ENCODE results near the gene MYO5B.

The MYO5B gene

DNA sequence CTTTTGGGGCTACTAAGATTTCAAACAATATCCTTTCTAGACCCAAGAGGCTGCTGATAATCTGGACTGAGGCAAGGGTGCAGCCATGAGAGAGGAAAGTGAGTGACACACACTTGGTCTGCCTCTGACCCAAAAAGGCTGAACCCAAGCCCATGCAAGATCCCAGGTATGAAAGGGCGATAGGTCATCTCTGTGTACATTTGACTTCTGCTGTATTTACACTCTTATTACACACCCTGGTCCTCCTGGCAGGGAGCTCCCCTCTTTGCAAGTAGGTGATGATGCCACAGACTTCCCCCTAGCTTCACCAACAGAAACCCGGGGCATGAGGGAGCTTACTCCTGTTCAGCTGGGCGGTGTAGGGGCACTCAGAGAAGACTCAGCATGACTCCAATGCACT, 319.8 kb downstream of the MYO5B start:
- DNase-seq, result no peak

DNA sequence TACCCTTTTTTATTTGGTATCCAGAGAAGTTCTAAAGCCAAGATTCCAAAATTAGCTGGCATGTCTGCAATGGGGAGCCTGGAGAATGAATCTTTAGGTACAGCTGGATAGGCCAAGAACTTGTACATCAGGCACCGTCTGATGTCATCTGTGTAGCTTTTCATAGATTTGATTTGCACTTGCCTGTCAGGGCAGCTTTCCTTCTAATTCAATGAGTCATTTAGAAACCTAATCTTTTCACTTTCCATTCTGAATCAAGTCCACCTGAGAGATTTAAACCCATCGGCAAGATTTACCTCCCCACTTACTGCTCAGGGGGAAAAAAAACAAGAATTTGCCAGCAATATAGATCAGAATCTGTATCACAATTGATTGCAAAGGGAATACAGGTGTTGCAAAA, 320.7 kb downstream of the MYO5B start:
- DNase-seq, result no peak

DNA sequence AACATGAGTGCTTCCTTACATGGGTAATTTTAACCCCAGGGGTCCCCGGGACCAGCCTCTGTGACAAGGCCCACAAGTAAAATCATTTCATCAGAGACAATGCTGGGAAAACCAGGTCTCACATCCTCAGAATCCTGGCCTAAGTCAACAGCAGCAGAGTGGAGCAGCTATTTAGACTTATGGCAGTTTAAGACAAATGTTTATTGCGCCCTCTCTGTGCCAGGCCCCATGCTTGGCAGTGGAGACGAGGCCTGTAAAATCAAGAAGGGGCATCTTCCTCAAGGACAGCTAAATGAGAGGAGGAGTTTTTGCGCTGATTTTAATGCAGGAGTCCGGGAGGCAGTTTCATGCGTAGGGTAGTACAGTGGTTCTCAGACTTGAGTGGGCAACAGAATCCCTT, 325.6 kb downstream of the MYO5B start:
- DNase-seq, result no peak

- no peak for DNase-seq
Observed at GRCh38 chr18:49866680-49867079, 328.3 kb downstream of the MYO5B start.

DNA sequence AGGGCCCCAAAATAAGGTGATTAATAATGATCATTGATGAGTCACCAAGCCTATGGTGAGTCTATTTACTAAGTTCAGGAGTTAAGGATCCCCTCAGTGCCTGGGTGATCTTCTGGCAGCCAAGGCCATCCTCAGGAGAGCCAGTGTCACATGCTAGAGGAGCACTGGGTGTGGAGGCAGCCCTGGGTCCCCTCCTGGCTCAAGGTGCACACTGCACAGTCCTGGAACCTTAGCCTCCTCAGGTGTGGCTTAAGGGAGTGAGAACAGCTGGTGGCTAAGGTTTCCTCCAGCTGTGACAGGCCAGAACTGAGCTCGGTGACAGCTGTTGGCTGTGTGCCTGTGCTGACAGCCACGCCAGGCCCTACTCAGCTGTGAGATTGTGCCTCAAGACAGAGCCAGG, 329.5 kb downstream of the MYO5B start:
- DNase-seq, result no peak

DNA sequence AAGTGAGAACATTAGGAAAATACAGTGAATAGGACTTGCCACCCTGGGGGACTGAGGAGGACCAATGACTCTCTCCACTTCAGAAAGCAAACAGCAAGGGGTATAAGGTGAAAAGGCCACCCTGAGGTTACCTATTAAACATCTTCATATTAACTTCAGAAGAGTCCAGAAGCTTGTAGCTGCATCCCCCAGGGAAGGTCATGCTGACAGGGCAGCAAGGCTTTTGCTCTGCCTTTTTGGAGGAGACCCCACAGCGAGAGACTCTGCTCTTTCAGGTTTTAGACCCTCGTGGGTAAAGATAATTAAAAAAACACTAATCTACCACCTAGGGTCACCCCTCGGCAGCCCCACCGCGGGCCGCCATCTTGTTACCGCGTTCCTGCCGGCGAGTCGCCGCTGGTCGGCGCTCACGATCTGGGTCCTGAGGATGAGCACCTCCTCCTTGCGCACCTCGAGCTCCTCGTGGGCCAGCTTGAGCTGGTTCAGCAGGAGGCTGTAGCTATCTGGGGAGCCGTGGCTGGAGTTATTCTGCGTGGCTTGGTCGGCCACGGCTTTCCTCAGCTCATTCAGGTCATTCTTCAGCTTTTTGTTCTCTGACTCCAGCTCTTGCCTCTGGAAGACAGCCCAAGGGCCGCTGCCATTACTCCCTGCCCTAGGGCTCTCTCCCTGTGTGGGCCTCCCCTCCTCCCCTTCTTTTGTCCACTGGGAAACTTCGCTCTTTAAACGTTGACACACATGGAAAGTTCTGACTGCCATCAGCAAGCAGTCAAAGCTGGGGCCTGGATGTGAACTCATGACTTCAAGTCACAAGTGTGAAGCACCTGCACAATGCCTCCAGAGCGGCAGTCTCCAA, 331.0 kb downstream of the MYO5B start:
- DNase-seq, result no peak

- no peak for DNase-seq
Observed at GRCh38 chr18:49862656-49863385, 332.1 kb downstream of the MYO5B start.

DNA sequence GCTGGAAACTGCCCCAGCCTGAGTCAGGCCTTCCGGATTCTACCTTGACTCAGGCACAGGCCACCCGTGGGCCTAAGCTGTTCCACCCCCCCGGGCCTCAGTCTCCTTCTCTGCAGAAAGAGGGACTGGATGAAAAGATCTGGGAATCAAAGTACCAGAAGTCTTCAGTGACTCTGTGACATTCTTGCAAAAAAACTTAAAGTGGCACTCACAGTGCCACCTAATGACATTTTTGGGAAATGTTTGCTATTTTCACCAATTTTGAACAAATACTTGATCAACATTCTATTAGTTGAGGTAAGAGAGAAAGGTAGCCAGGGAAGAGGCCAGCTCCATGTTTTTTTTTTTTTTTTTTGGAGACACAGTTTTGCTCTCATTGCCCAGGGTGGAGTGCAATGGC, 333.3 kb downstream of the MYO5B start:
- peak; percentile 24 to 34 for DNase-seq

DNA sequence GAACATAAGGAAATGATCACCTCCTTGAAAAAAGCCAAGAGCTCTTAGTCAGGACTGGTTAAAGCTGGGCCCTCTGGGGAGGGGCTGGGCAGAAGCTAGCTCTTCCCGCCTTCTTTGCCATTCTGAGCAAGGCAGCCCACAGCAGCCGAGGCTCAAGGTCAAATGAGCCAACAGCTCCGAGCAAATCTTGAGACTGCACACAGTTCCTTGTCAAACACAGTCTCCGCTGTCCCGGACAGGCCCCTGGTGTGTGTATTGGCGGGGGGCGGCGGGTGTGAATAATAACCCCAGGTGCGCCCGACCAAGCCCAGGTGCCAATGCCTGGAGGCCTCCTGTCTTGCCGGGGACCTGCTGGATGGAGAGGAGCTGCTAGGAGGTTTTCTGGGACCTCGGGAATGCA, 335.2 kb downstream of the MYO5B start:
- DNase-seq, result no peak

DNA sequence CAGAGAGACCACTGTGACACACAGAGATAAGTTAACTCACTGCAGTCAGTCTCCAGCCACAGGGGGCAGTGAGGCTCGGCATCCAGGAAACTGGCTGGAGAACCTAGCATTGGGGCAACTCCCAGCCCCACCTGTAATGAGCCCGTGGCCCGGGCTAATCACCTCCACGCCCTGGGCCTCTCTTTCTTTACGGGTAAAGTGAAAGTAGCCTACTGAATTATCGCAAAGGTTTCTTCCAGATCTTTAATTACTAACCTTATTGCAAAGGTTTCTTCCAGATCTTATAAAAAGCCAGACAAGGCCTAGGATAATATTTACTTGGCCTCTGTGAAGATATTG, 336.0 kb downstream of the MYO5B start:
- no peak for DNase-seq

DNA sequence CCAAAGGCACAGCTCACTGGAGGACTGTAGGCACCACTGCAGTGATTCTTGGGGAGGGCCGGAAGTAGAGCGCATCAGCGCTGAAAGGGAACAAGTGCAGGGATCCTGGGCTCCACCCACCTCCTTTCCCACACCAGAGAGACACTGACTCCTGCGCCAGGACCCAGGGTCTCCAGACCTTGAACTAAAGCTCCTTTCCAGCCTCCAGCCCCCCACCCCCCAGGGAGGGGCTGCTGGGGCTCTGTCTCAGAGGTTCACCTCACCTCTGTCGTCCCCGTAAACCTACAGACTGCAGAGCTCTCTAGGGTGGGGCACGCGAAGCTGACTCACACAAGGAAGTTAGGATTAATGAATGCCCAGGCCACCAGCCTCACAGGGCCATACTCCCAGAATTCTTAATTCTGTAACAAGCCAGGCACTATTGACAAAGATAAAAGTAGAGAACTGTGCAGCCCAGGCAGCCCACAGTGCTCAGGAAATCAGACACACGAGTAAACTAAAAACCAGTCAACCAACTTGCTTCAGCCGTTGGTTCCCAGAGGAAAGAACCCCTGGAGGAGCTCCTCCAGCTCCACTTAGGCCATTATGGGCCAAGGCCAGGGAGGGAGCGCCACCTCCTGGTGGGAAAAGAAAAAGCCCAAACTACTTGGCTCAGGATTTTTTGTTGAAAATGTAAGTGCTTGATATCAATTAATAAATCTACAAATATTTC, 336.5 kb downstream of the MYO5B start:
- peak; percentile 51 to 60 for DNase-seq

DNA sequence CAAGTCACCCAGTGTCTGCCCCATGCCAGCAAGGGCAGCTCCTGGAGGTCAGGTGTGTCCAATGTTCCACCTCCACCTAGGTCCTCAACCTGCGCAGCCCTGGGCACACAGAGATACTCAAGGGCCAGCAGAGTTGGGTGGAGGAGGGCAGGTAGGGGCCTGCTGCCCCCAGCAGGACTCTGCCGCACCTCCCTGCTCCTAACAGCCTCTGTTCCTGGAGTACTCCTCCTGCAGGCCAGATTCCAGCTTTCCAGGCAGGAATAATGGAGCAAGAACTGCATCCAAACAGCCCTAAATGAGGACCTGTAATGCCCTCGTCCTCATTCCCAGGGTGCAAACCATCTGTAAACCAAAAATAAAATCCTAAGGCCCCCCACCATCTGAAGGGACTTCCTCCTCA, 337.2 kb downstream of the MYO5B start:
- no peak for DNase-seq

- no peak for DNase-seq
Observed at GRCh38 chr18:49856496-49856895, 338.5 kb downstream of the MYO5B start.

DNA sequence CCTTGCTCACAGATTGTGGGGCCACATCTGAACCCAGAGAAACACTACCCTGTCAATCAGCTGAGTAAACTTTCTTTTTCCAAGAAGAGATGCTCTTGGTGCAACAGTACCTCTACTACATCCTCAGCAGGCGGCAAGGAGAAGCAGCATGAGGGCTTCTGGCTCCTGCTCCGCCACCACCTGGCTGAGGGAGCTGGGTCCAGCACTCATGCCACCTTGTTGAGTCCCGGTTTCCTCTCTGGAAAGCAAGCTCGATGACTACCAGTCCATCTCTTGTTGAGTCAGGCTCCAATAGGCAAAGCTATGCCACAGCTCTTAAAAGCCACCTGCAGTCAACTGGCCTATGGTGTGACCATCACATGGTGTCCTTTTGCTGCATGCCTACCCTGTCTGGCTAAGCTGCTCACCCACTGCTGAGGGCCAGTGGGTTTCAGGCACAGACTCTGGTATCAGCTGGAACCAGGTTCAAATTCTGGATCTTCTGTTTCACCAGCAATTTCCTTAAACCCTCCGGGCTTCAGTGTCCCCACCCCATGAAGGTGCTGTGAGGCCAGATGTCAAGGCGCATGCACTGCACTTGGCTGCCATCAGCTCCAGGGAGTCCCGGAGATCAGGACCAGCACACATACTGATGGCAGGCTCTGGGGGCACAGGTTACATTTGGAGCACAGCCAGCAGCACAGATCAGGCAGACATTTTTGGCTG, 339.1 kb downstream of the MYO5B start:
- DNase-seq, result no peak

DNA sequence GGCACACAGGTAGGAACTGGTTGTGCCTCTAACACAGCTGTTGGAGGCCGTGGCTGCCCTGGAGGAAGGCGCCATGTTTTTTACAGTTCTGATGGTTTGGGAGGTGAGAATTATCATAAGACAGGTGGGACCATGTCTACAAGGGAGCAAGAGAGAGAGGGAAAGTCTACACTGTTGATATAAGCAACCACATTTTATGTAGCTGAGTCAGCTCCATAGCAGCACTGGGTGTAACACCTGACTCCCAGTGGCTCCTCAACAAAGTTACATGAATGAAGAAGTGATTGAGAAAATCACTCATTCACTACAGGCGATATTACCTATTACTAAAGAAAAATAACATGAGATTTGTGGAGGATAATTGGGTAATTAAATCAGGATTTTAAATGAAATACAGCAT, 340.3 kb downstream of the MYO5B start:
- no peak for DNase-seq

DNA sequence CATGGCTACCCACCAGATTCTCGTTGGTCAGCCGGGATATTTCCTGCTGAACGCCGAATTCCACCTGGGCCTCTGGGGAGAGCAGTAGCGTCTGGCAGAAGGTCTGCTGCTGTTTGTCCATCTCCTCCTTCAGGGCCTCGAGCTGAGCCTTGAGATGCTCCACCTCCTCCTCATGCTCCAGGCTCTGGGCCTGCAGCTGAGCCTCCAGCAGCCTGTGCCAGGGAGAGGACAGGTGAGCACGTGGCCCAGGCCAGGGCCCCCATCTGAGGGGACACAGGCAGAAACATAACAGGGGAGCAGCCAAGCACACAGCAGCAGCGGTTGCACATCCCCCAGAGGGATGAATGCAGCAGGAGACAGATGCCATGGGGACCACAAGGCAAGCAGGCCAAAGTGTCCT, 341.5 kb downstream of the MYO5B start:
- no peak for DNase-seq

DNA sequence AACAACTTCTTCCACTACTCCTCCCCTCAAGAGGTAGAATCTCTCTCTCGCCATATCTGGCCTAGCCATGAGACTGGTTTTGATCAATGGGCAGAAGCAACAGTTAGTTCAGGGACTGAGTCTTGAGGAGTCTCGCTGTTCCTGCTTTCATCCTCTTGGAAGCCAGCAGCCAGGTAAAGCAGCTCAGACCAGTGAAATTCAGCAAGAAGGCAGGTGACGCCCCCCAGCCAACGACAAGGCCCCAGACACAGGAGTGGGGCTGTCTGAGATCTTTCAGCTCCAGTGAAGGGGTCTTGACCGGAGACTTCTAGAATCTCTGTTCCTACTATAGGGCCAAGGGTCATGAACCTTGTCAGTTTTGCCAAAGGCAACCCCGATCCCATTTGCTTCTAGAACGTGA, 341.9 kb downstream of the MYO5B start:
- DNase-seq, result no peak

DNA sequence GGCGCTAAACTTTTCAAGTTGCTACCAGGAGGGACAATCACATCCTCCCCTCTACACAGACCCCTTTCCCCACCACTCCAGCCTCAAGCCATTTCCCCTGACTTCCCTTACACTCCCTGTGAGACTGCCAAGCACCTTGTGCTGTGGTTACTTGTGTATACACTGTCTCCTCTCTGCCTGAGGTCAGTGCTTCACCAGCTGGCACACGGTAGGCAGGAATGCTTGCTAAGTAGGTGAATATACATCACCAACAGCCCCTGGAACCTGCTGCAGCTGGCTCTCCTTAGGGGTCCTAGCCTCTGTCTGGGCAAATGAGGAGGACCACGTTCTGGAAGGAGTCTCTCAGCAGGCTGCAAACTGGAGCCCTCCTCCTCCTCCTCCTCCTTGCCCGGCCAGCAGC, 343.3 kb downstream of the MYO5B start:
- no peak for DNase-seq

DNA sequence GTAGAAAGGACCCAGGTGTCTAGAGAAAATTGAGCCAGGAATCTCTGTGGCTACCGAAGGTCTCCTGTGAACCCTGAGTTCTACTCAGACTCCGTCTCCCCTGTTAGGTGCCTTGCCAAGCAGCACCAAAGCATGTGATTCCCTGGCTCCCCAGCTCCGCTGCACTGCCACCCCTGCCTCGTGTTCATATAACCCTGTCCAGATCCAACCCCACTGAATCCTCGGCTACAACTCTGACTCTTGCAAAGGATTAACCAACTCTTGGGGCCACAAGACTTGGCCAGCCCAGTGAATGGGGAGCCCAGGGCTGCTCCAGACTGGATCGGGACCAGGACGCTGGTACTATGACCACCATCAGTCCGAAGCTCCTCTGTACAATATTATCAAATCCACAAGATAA, 344.3 kb downstream of the MYO5B start:
- DNase-seq, result no peak

- no peak for DNase-seq
Observed at GRCh38 chr18:49849331-49850217, 345.4 kb downstream of the MYO5B start.

GRCh38 chr18:49848115-49848514, 346.8 kb downstream of the MYO5B start:
- DNase-seq, result no peak

DNA sequence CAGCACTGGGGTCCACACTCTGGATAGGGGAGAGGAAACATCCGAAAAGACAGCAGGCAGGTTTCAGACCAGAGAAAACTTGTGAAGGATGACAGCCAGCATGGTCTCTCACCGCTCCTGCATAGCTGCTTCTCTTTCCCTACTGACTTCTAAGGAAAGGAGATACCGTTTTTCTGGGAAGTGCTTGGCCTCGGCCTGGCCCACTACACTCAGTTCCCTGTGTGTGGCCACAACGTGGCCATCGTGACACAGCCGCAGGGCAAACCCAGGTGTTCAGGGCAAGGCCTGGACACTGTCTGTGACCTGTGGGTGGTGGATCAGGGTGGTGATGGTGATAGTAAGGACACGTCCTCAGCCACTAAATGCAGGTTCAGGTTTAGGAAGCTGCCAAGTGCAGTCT, 347.4 kb downstream of the MYO5B start:
- no peak for DNase-seq

Data from Kasumi-1 (cell line).